Lower leg skin (tissue), 3 donors: ENCODE results near the gene RIBC2.

Experiments used
- POLR2A ChIP-seq, 2 donors: fragments of 450-650 bp; IDR thresholded peaks; one replicate each; pipeline ENCODE4 v1.6.1; 2016 to 2017; ENCODE audit warnings: antibody characterized with exemption in 2 of 2, mild to moderate bottlenecking in 1 of 2, moderate library complexity in 1 of 2
- TF ChIP-seq, protein P1 (sequence below), 3 donors: fragments of 450-650 bp; IDR thresholded peaks; one replicate each; pipeline ENCODE4 v1.5.1; 2016; ENCODE audit warnings: antibody characterized with exemption in 3 of 3, mild to moderate bottlenecking in 3 of 3, moderate library complexity in 2 of 3

DNA sequence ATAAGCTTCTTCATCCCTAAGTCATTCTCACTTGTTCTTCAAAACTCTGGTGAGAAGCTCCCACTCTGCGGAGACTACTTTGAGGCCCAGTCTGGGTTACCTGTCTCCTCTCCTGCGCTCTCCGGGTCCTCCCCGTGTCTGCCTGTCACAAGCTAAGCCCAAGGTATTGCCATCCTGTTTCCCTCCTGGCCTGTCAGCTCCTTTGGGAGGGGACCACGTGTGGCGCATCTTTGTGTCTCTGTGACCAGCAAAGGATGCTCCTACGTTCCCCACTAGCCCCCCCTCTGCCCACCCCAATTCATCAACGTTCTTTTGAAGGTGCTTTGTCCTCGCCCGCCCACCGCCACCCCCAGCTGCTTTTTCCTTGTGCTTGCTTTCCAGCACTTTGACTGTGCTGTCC lies 57.4 kb downstream of the RIBC2 start:
- no peak for TF ChIP-seq POLR2A (IDR thresholded peaks at IDR 0.05)
- TF ChIP-seq, protein P1, sequence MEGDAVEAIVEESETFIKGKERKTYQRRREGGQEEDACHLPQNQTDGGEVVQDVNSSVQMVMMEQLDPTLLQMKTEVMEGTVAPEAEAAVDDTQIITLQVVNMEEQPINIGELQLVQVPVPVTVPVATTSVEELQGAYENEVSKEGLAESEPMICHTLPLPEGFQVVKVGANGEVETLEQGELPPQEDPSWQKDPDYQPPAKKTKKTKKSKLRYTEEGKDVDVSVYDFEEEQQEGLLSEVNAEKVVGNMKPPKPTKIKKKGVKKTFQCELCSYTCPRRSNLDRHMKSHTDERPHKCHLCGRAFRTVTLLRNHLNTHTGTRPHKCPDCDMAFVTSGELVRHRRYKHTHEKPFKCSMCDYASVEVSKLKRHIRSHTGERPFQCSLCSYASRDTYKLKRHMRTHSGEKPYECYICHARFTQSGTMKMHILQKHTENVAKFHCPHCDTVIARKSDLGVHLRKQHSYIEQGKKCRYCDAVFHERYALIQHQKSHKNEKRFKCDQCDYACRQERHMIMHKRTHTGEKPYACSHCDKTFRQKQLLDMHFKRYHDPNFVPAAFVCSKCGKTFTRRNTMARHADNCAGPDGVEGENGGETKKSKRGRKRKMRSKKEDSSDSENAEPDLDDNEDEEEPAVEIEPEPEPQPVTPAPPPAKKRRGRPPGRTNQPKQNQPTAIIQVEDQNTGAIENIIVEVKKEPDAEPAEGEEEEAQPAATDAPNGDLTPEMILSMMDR (IDR thresholded peaks at IDR 0.05): no peak
